ENCODE data around the gene C11orf58.

GRCh38 chr11:16744128-16744725, 5.8 kb downstream of the C11orf58 start:
- TF ChIP-seq POLR2A (IDR thresholded peaks at IDR 0.05; ENCODE audit: low read length) (no peak), GATA1 (IDR thresholded peaks at IDR 0.05; ENCODE audit: low read depth, low read length) (no peak)
